ENCODE results near the gene IFNA21.
"Not testable (repeated sequence)": the region's sequence is repeated elsewhere in the genome, so short reads cannot be mapped to it uniquely, and the experiment has no call there.

Gene IFNA21

DNA sequence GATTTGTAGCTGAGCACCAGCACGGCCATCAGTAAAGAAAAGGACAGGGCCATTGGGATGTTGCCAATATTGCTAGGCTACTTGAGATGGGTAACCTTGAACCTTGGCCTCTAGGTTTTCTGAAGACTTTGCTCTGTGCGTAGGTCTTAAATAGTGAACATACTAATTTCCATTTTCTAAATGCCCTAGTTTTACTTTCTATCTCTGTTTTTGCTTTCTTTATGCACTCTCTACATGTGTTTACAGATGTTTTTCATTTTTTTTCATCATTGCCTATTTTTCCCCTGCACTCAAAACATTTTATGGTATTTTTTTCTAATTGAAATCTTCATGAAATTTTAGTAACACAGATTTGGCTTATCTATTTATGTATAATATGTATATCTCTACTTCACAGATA, at the start of gene IFNA21:
Gene IFNA21, minus strand, starts transcription at position 101 of the 400 bp plus-strand sequence. Its CDS starts 48 bp downstream, at position 53.
- not testable (repeated sequence) for TF ChIP-seq GATA2, GATA3 (IDR thresholded peaks at IDR 0.05; ENCODE audit: low read depth, low read length)

DNA sequence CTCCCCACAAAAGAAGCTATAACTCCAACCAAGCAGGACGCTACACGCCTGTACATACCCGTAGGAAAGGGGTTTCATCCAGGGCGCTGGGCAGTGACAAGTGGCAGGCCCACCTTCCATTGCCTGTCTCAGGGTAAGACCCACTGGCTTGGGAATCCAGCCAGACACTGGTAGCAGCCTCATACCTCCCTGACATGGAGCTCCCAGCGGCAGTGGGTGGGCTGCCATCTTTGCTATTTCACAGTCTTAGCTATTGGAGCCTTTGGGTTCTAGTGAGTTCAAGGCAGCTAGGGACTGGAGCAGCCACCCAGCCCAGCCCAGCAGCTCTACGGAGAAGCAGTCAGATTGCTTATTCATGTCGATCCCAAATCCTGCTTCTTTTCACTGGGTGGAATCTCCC, 43.9 kb upstream of the IFNA21 start:
- TF ChIP-seq GATA3 (IDR thresholded peaks at IDR 0.05; ENCODE audit: low read depth, low read length) = no peak
- TF ChIP-seq GATA2 (IDR thresholded peaks at IDR 0.05; ENCODE audit: low read depth, low read length) = no peak

DNA sequence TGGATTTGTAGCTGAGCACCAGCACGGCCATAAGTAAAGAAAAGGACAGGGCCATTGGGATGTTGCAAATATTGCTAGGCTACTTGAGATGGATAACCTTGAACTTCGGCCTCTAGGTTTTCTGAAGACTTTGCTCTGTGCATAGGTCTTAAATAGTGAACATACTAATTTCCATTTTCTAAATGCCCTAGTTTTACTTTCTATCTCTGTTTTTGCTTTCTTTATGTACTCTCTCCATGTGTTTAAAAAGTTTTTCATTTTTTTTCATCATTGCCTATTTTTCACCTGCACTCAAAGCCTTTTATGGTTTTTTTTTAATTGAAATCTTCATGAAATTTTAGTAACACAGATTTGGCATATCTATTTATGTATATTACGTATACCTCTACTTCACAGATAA, 40.6 kb upstream of the IFNA21 start, which contains the start of gene IFNA10:
Gene IFNA10, minus strand, starts transcription at position 101 of the 400 bp plus-strand sequence. Its CDS starts 46 bp downstream, at position 55.
- TF ChIP-seq GATA3, GATA2 (IDR thresholded peaks at IDR 0.05; ENCODE audit: low read depth, low read length): not testable (repeated sequence)

DNA sequence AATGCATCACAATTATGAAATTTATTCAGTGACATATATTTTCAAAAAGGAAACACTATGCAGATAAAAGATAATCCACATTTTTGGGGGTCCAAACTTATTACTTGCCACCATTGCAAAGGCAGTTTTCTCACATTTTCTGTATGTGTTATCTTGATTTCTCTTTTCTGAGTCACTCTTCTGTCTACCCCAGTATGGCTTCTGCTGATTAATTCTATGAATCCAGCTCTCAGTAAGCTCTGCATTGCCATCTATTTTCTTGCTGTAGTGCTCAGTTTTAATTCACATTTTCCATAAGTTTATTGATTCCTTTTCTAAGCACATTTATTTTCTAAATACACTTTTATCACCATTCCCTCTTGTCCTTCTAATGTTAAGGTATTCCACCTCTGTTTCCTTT, 38.7 kb upstream of the IFNA21 start:
- TF ChIP-seq GATA3 (IDR thresholded peaks at IDR 0.05; ENCODE audit: low read depth, low read length) = no peak
- TF ChIP-seq GATA2 (IDR thresholded peaks at IDR 0.05; ENCODE audit: low read depth, low read length) = no peak

DNA sequence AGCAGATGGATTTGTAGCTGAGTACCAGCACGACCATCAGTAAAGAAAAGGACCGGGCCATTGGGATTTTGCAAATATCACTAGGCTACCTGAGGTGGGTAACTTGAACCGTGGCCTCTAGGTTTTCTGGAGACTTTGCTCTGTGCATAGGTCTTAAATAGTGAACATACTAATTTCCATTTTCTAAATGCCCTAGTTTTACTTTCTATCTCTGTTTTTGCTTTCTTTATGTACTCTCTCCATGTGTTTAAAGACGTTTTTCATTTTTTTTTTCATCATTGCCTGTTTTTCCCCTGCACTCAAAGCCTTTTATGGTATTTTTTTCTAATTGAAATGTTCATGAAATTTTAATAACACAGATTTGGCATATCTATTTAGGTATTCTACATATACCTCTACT, 35.6 kb upstream of the IFNA21 start, which contains the start of gene IFNA7:
Gene IFNA7, minus strand, starts transcription at position 101 of the 400 bp plus-strand sequence. Its CDS starts 40 bp downstream, at position 61.
- not testable (repeated sequence) for TF ChIP-seq GATA3, GATA2 (IDR thresholded peaks at IDR 0.05; ENCODE audit: low read depth, low read length)

DNA sequence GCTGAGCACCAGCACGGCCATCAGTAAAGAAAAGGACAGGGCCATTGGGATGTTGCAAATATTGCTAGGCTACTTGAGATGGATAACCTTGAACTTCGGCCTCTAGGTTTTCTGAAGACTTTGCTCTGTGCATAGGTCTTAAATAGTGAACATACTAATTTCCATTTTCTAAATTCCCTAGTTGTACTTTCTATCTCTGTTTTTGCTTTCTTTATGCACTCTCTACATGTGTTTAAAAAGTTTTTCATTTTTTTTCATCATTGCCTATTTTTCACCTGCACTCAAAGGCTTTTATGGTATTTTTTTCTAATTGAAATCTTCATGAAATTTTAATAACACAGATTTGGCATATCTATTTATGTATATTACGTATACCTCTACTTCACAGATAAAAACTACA, 21.0 kb upstream of the IFNA21 start, which contains the start of gene IFNA4:
Gene IFNA4, minus strand, starts transcription at position 101 of the 400 bp plus-strand sequence. Its CDS starts 56 bp downstream, at position 45.
- not testable (repeated sequence) for TF ChIP-seq GATA3, GATA2 (IDR thresholded peaks at IDR 0.05; ENCODE audit: low read depth, low read length)

DNA sequence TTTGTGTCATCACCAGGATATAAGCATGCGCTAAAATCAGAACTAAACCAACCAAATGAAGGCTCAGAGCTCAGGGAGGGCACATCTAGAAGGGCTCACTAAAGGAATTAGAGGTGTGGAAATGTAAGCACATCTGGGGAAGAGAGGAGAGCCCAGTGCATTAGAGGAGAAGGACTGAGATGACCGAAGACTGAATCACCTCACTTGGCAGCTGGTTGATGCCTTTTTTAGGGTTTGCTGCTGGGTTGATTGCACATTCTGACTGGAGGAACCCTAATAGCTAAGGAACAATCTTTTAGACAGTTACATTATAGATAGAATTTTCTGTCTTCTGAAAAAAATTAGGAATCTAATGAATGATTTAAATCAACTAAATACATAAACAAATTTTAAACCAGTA, 8.2 kb upstream of the IFNA21 start:
- TF ChIP-seq GATA2 (IDR thresholded peaks at IDR 0.05; ENCODE audit: low read depth, low read length) (no peak), GATA3 (IDR thresholded peaks at IDR 0.05; ENCODE audit: low read depth, low read length) (no peak)

DNA sequence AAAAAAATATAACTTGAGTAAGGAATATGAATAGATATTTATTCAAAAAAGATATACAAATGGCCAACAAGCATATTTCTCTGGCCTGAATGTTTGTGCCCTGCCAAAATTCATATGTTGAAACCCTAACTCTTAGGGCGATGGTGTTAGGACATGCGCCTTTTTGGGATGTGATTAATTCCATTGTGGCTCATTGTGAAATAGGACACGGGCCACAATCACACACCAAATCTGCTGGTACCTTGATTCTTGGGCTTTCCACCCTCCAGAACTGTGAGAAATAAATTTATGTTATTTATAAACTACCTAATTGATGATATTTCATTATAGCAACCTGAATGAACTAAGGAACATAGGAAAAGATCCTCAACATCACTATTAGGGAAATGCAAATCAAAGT, 5.7 kb upstream of the IFNA21 start:
- TF ChIP-seq GATA3 (IDR thresholded peaks at IDR 0.05; ENCODE audit: low read depth, low read length) (no peak), GATA2 (IDR thresholded peaks at IDR 0.05; ENCODE audit: low read depth, low read length) (no peak)

DNA sequence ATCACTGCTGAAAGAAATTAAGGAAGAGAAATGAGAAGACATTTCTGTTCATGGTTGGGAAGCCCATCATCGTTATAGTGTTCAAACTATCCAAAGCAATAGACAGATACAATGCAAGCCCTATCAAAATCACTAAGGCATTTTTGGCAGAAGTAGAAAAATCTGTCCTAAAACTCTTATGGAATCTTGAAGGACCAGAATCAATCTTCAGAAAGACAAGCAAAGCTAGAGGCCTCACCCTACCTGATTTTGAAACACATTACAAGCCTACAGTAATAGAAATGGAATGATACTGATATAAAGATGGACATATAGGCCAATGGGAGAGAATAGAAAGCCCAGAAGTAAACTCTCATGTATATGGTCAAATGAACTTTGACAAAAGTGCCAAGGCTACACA, 4.9 kb upstream of the IFNA21 start:
- TF ChIP-seq GATA2 (IDR thresholded peaks at IDR 0.05; ENCODE audit: low read depth, low read length) (no peak), GATA3 (IDR thresholded peaks at IDR 0.05; ENCODE audit: low read depth, low read length) (no peak)

DNA sequence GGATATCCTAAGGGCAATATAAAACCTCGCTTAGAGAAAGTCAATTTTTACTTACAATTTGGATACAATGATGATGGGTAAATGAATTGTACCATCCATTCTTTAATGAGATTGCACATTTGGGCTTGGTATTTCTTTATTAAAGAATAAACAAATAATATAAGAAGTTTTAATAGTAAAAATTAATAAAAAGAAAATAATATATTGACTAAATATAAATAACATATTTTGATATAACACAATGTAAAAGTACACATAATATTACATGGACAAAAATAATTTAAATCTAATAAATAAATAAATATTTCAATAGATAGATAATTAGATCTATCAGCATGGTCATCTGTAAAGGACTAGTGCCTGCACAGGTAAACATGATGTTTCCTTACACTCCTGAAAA, 944 bp downstream of the IFNA21 start:
- TF ChIP-seq GATA3 (IDR thresholded peaks at IDR 0.05; ENCODE audit: low read depth, low read length) (no peak), GATA2 (IDR thresholded peaks at IDR 0.05; ENCODE audit: low read depth, low read length) (no peak)

DNA sequence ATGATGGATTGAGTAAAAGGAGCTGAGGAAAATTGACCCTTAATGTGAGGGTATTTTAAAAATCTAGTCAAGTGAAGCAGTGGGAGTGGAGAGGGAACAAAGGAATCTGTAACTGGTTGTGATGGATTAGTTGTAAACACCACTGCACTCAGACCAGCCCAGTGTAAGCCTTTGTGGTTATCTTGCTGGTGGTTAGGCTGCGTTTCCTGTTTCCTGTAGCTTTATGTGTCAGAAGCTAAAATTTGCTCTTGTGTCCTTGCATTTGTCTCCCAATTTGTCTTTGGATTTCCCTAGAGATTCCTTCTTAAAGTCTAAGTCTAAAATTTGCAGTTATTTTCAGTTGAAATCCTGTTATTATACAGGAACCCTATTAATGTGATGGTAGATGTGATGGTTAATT, 6.3 kb downstream of the IFNA21 start:
- TF ChIP-seq GATA3 (IDR thresholded peaks at IDR 0.05; ENCODE audit: low read depth, low read length) (no peak), GATA2 (IDR thresholded peaks at IDR 0.05; ENCODE audit: low read depth, low read length) (no peak)

DNA sequence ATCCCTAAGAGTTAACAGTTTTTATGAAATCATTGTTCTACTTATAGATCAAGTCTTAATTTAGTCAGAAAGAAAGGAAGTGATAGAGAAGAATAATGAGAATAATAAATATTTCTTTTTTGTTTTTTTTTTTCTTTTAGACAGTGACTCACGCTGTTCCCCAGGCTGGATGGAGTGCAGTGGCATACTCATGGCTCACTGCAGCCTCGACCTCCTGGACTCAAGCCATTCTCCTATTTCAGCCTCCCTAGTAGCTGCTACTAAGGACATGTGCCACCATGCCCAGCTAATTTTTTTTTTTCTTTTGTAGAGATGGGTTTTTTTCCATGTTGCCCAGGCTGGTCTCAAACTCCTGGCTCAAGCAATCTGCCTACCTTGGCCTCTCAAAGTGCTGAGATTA, 11.0 kb downstream of the IFNA21 start:
- no peak for TF ChIP-seq GATA3 (IDR thresholded peaks at IDR 0.05; ENCODE audit: low read depth, low read length)
- TF ChIP-seq GATA2 (IDR thresholded peaks at IDR 0.05; ENCODE audit: low read depth, low read length) = no peak

DNA sequence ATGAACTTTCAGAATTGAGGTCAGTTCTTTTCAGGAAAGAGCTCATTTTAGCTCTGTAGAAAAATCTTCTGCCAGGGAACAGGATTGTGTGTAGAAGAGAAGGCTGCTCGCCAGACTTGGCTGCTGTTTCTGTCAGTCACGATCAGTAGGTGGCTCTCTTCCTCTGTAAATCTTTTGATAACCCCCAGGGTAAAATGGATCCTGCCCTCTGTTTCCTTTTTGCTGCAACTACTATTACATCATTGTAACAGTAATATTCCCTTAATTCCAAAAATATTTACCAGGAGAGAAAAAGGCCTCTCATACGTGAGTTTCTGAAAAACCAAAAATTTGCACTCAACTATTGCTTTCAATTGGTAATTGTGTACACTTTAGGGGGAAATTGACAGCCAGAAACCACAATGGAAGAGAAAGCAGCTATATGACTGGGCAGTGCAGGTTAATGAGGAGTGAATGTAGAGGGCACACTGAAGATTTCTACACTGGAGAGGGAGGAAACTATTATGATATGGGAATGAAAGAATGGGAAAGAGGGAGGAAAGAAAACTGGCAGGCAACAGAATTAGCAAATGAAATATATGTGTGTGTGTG, 12.3 kb downstream of the IFNA21 start:
- TF ChIP-seq GATA3 (IDR thresholded peaks at IDR 0.05; ENCODE audit: low read depth, low read length) = no peak
- no peak for TF ChIP-seq GATA2 (IDR thresholded peaks at IDR 0.05; ENCODE audit: low read depth, low read length)

DNA sequence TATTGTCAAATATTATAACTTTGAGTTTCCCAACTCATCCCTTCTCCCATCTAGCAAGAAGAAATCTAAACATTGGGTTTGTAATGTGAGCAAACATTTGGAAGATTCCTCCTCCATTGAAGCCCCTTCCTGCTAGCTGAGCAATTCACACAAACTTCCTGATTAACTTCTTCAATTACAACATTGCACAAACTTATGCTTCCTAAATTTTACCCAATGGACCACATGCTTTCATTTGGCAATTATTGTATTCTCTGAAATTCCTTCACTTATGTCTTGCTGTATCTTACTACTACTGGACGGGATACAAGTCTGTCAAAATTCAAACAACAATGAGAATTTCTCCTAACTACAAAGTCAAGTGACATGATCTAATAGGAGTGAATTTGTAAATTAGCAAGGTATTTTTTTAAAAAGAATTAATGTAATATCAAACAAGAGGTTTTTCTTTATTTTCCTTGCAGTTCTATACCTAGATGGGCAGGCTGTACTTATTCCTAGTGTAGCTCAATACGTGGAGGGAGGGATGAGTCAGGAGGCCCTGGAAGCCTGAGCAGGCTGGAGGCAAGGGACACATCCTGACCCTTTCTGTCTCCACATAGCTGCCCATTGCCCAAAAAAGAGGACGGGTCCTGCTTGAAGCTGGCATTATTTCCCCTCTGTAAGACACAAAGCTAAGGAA, 13.0 kb downstream of the IFNA21 start:
- TF ChIP-seq GATA3 (IDR thresholded peaks at IDR 0.05; ENCODE audit: low read depth, low read length) (no peak), GATA2 (IDR thresholded peaks at IDR 0.05; ENCODE audit: low read depth, low read length) (no peak)

DNA sequence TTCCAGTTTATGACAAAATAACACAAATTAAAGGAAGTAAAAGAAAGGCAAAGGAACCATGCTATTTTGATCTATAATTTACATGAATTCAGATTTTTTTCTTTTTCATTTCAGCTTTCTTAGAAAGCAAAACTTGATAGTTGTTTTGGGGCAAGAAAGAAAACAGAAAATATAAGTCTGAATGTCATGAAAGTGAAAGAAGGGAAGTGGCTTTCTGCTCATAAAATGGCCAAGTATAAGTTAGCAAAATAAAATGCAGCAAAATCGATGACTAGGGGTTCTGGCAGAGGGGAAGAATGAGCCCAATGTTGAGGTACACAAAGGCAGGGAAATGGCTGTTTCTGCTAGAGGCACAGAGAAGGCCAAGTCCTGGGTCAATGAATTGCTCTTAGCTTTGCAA, 21.9 kb downstream of the IFNA21 start:
- no peak for TF ChIP-seq GATA2 (IDR thresholded peaks at IDR 0.05; ENCODE audit: low read depth, low read length)
- TF ChIP-seq GATA3 (IDR thresholded peaks at IDR 0.05; ENCODE audit: low read depth, low read length) = no peak

Data from SH-SY5Y (cell line).